ENCODE data around the gene MOSPD3.
A peak's percentile ranks its signal among the peaks of the same experiment; 100 is the strongest.
"Not testable (repeated sequence)": the region's sequence is repeated elsewhere in the genome, so short reads cannot be mapped to it uniquely, and the experiment has no call there.

The MOSPD3 gene

GRCh38 chr7:100611983-100612729 is at the start of gene MOSPD3:
Gene MOSPD3 (plus strand): TSS chr7:100612540. CDS start chr7:100612792, 252 bp downstream.
- DNase-seq, result peak; percentile 99

GRCh38 chr7:100563100-100563564 is 49.2 kb upstream of the MOSPD3 start:
- no peak for DNase-seq

GRCh38 chr7:100563809-100564400 is 48.4 kb upstream of the MOSPD3 start:
- peak; percentile 89 to 90 for DNase-seq

- DNase-seq, result not testable (repeated sequence)
These were observed 47.9 kb upstream of the MOSPD3 start for GRCh38 chr7:100564405-100564804.

GRCh38 chr7:100565133-100565571 is 47.2 kb upstream of the MOSPD3 start:
- DNase-seq, result no peak

GRCh38 chr7:100566018-100566531 is 46.3 kb upstream of the MOSPD3 start:
- DNase-seq, result no peak

GRCh38 chr7:100567031-100567730 is 45.2 kb upstream of the MOSPD3 start:
- DNase-seq, result no peak

GRCh38 chr7:100567751-100568175 is 44.6 kb upstream of the MOSPD3 start:
- no peak for DNase-seq

- no peak for DNase-seq
These were observed 44.0 kb upstream of the MOSPD3 start for GRCh38 chr7:100568176-100568895.

GRCh38 chr7:100568896-100569844 is 43.2 kb upstream of the MOSPD3 start:
- DNase-seq, result peak; percentile 70 to 72

- peak in 1 of 2 experiments; percentile 39 for DNase-seq
These were observed 41.1 kb upstream of the MOSPD3 start for GRCh38 chr7:100570954-100571828.

GRCh38 chr7:100571829-100572116 is 40.6 kb upstream of the MOSPD3 start:
- DNase-seq, result no peak

GRCh38 chr7:100572281-100572948 is 39.9 kb upstream of the MOSPD3 start:
- no peak for DNase-seq

- no peak for DNase-seq
These were observed 39.2 kb upstream of the MOSPD3 start for GRCh38 chr7:100572949-100573675.

GRCh38 chr7:100573691-100574361 is 38.5 kb upstream of the MOSPD3 start, which contains the start of gene SAP25:
Gene SAP25 (minus strand): TSS chr7:100573900. CDS start chr7:100573742, 158 bp downstream.
- DNase-seq, result no peak

- no peak for DNase-seq
These were observed 37.8 kb upstream of the MOSPD3 start for GRCh38 chr7:100574362-100575205.

GRCh38 chr7:100575206-100575631 is 37.1 kb upstream of the MOSPD3 start:
- no peak for DNase-seq

Data from activated T-cell treated with anti-CD3 and anti-CD28 coated beads, Interleukin-2, amount 50 U/mL, for 48 hours (primary cell).